Measurements from ENCODE around the gene MVB12B. TPM values are rescaled to one million over a fixed set of nuclear protein-coding genes. Genes with fewer than 3 reads are reported as not detected.

Gene MVB12B
- total RNA-seq, 1 experiment from 2014 or later, result 5.7 TPM

GRCh38 chr9:126463426-126463825 is 136.8 kb downstream of the MVB12B start:
- ATAC-seq (no peak), DNase-seq (ENCODE audit: low spot score) (peak; percentile 1)
- H3K4me1 Mint-ChIP-seq, result no peaks in the 10 kb centered on the region
- TF ChIP-seq TEAD4 (CRISPR knock-in tag; IDR thresholded peaks at IDR 0.05), result no peak
- TF ChIP-seq E2F1 (CRISPR knock-in tag; IDR thresholded peaks at IDR 0.05), result no peak
- TF ChIP-seq CDX4 (CRISPR knock-in tag; IDR thresholded peaks at IDR 0.05; ENCODE audit: borderline replicate concordance), result no peak
- no peak for TF ChIP-seq SP1 (CRISPR knock-in tag; conservative IDR thresholded peaks at IDR 0.05)
- no peak for TF ChIP-seq CREM (CRISPR knock-in tag; IDR thresholded peaks at IDR 0.05)
- TF ChIP-seq ARID4B (CRISPR knock-in tag; IDR thresholded peaks at IDR 0.05; ENCODE audit: borderline replicate concordance), result no peak
- no peak for TF ChIP-seq OVOL2 (CRISPR knock-in tag; IDR thresholded peaks at IDR 0.05; ENCODE audit: borderline replicate concordance)
- no peak for TF ChIP-seq KAT7 (CRISPR knock-in tag; IDR thresholded peaks at IDR 0.05; ENCODE audit: borderline replicate concordance)
- TF ChIP-seq CREB1 (CRISPR knock-in tag; IDR thresholded peaks at IDR 0.05), result no peak
- no peak for TF ChIP-seq PRDM15 (CRISPR knock-in tag; IDR thresholded peaks at IDR 0.05)
- no peak for TF ChIP-seq ZNF138 (CRISPR knock-in tag; conservative IDR thresholded peaks at IDR 0.05)
- no peak for TF ChIP-seq NR1H2 (CRISPR knock-in tag; IDR thresholded peaks at IDR 0.05)
- TF ChIP-seq HMGXB4 (CRISPR knock-in tag; IDR thresholded peaks at IDR 0.05), result no peak
- no peak for TF ChIP-seq STAT6 (CRISPR knock-in tag; conservative IDR thresholded peaks at IDR 0.05; ENCODE audit: low read depth)
- TF ChIP-seq RELA (CRISPR knock-in tag; IDR thresholded peaks at IDR 0.05; ENCODE audit: borderline replicate concordance), result no peak
- no peak for TF ChIP-seq ERG (CRISPR knock-in tag; IDR thresholded peaks at IDR 0.05)
- H3K36me3 Mint-ChIP-seq, result no peaks in the 10 kb centered on the region
- no peaks in the 10 kb centered on the region for H3K27me3 Mint-ChIP-seq (ENCODE audit: low read depth)
- H3K4me3 Mint-ChIP-seq, result no peak overlapping the region
- no peak overlapping the region for H3K27ac Mint-ChIP-seq
- ChIA-PET POLR2A (interaction anchor here (0.5 to 0.6 kb wide), 2 partner anchors 24 to 1215 kb away, joined by 3 to 4 read pairs; no protein-coding TSS in a partner anchor), CTCF (interaction anchor here (1.6 to 3.5 kb wide), 3 partner anchors 19 to 65 kb away, joined by 5 to 12 read pairs (median 7); no protein-coding TSS in a partner anchor)
- H3K9me3 Mint-ChIP-seq, result no peaks in the 10 kb centered on the region

Data from WTC11 (cell line).